Aorta (tissue), 5 donors: ENCODE measurements around the gene SLC18A2. TPM values are rescaled to one million over a fixed set of nuclear protein-coding genes. Genes with fewer than 3 reads are reported as not detected.

Source experiments
- ATAC-seq: fragments of 200-7000 bp; cut with Tn5 transposase; one replicate; pipeline ENCODE4 v1.9.1; 2022; ENCODE audit warnings: moderate library complexity; ENCODE audit not compliant: low FRiP score
- DNase-seq, 2 donors: peaks; one replicate each; pipeline ENCODE4 v3.0.0-alpha.2; 2020
- H3K27ac ChIP-seq, 2 donors: one replicate each; pipeline ENCODE4 v1.5.1; 2013; ENCODE audit warnings: low read length in 2 of 2, mild to moderate bottlenecking in 2 of 2, moderate library complexity in 2 of 2, control low read depth in 1 of 2, inconsistent platforms in 1 of 2, low read depth in 1 of 2
- H3K27me3 ChIP-seq, 2 donors: one replicate each; pipeline ENCODE4 v1.6.1; 2013; ENCODE audit warnings: control low read depth in 1 of 2, low read length in 1 of 2, mild to moderate bottlenecking in 1 of 2, moderate library complexity in 1 of 2; ENCODE audit not compliant: insufficient read depth in 2 of 2, control insufficient read depth in 1 of 2
- H3K36me3 ChIP-seq, 2 donors: one replicate each; pipeline ENCODE4 v1.6.1; 2013; ENCODE audit warnings: control low read depth in 1 of 2, low read length in 1 of 2, mild to moderate bottlenecking in 1 of 2; ENCODE audit not compliant: insufficient read depth in 2 of 2, control insufficient read depth in 1 of 2
- H3K4me1 ChIP-seq, 2 donors: one replicate each; pipeline ENCODE4 v1.6.1; 2013; ENCODE audit warnings: low read length in 2 of 2, control low read depth in 1 of 2, mild to moderate bottlenecking in 1 of 2, moderate library complexity in 1 of 2; ENCODE audit not compliant: insufficient read depth in 2 of 2, control insufficient read depth in 1 of 2
- H3K4me3 ChIP-seq, 2 donors: one replicate each; pipeline ENCODE4 v1.5.1; 2013; ENCODE audit warnings: low read length in 2 of 2, control low read depth in 1 of 2, mild to moderate bottlenecking in 1 of 2
- H3K9me3 ChIP-seq: one replicate; pipeline ENCODE4 v1.6.1; 2013; ENCODE audit warnings: mild to moderate bottlenecking, low read length; ENCODE audit not compliant: control insufficient read depth
- WGBS, 2 donors: extraction: QIAGEN DNeasy Blood & Tissue Kit; methylation state at CpG; one replicate each; pipeline ENCODE4 v1.1.7; 2013; 5-methylcytosine and 5-hydroxymethylcytosine counted together
- intact Hi-C, 2 donors: fragments of 100-400 bp; cut with DNase I; formaldehyde crosslinking; loops; one replicate each; pipeline versions ENCODE4 v1.14.2 to v1.15.0; 2022
- polyA plus RNA-seq, 2 donors: library from polyadenylated mRNA; stranded (reverse); fragments of 200-250 nt; gene quantifications; one replicate each; pipeline ENCODE4 v1.2.3, GENCODE V29; 2013
- total RNA-seq, 2 donors: library from RNA; stranded (reverse); fragmentation: NEBNext Ultra II Directional; extraction: Animal tissue kit (Norgen Biotek cat#: 25700); gene quantifications; one replicate each; pipeline ENCODE4 v1.2.1, GENCODE V29; 2021
- donor health status: healthy with polysubstance abuse.
- donor health status: Bipolar disorder and iron deficiency.
- donor health status: DM: no; HTN: no; CAD: no.
- donor health status: DM: no; HTN: no; CAD: no.
- donor health status: DM: yes; HTN: yes; CAD: no.

Gene SLC18A2
- total and polyA plus RNA-seq, 4 donors, result 0.08 to 2.8 (median 0.32) TPM

- intact Hi-C loops, result no loop called here
- 66 to 73% methylated on average over 9 of the region's 9 CpGs for WGBS, 2 donors
- no peak overlapping the region for H3K4me3 ChIP-seq
These were observed 25.5 kb downstream of the SLC18A2 start for GRCh38 chr10:117266400-117266799.

GRCh38 chr10:117266812-117267211, 25.9 kb downstream of the SLC18A2 start:
- H3K27ac ChIP-seq, result no peak overlapping the region
- no peak overlapping the region for H3K4me3 ChIP-seq
- no peaks in the 10 kb centered on the region for H3K36me3 ChIP-seq
- H3K27me3 ChIP-seq, result no peaks in the 10 kb centered on the region
- 56 to 57% methylated on average over 2 of the region's 2 CpGs for WGBS, 2 donors
- H3K9me3 ChIP-seq, result no peaks in the 10 kb centered on the region
- intact Hi-C loops, result no loop called here
- DNase-seq (no peak), ATAC-seq (no peak)
- no peaks in the 10 kb centered on the region for H3K4me1 ChIP-seq

More at GRCh38 chr10:117266400-117266799, 25.5 kb downstream of the SLC18A2 start:
- no peaks in the 10 kb centered on the region for H3K27me3 ChIP-seq
- H3K9me3 ChIP-seq, result no peaks in the 10 kb centered on the region
- no peaks in the 10 kb centered on the region for H3K36me3 ChIP-seq
- ATAC-seq (no peak), DNase-seq (peak in 1 of 2 donors; percentile 61)
- no peak overlapping the region for H3K27ac ChIP-seq
- H3K4me1 ChIP-seq, result no peaks in the 10 kb centered on the region

GRCh38 chr10:117268258-117268657, 27.3 kb downstream of the SLC18A2 start:
- Histone ChIP-seq H3K36me3 (no peaks in the 10 kb centered on the region), H3K4me1 (no peaks in the 10 kb centered on the region), H3K9me3 (no peaks in the 10 kb centered on the region), H3K27ac (no peak overlapping the region), H3K27me3 (no peaks in the 10 kb centered on the region), H3K4me3 (no peak overlapping the region)
- intact Hi-C loops, result no loop called here
- ATAC-seq (no peak), DNase-seq (peak in 1 of 2 donors; percentile 32)
- WGBS, 2 donors, result 89 to 90% methylated on average over 4 of the region's 4 CpGs

- DNase-seq, result no peak
- Histone ChIP-seq H3K4me1 (no peaks in the 10 kb centered on the region), H3K27ac (no peak overlapping the region), H3K9me3 (no peaks in the 10 kb centered on the region), H3K27me3 (no peaks in the 10 kb centered on the region), H3K36me3 (no peaks in the 10 kb centered on the region), H3K4me3 (no peak overlapping the region)
- intact Hi-C loops, result no loop called here
- WGBS, 2 donors, result 96% methylated on average over 2 of the region's 2 CpGs
- no peak for ATAC-seq
These were observed 28.0 kb downstream of the SLC18A2 start for GRCh38 chr10:117268907-117269306.

GRCh38 chr10:117271427-117271826, 30.5 kb downstream of the SLC18A2 start:
- Histone ChIP-seq H3K27ac (no peak overlapping the region), H3K27me3 (no peaks in the 10 kb centered on the region), H3K36me3 (no peaks in the 10 kb centered on the region), H3K4me1 (no peaks in the 10 kb centered on the region), H3K9me3 (no peaks in the 10 kb centered on the region), H3K4me3 (no peak overlapping the region)
- WGBS, 2 donors, result 75 to 85% methylated on average over 3 of the region's 3 CpGs
- DNase-seq (no peak), ATAC-seq (no peak)
- intact Hi-C loops, result no loop called here

GRCh38 chr10:117272195-117273076, 31.5 kb downstream of the SLC18A2 start:
- ATAC-seq, result no peak
- WGBS, 2 donors, result 68% methylated on average over 13 of the region's 13 CpGs
- H3K4me3 ChIP-seq, result no peak overlapping the region
- H3K4me1 ChIP-seq, result no peaks in the 10 kb centered on the region
- H3K27me3 ChIP-seq, result no peaks in the 10 kb centered on the region
- H3K27ac ChIP-seq, result no peak overlapping the region
- DNase-seq, result peak in 1 of 2 donors; percentile 70
- no peaks in the 10 kb centered on the region for H3K9me3 ChIP-seq
- no peaks in the 10 kb centered on the region for H3K36me3 ChIP-seq
- intact Hi-C loops, result no loop called here

- intact Hi-C loops, result no loop called here
- 94 to 96% methylated on average over 3 of the region's 3 CpGs for WGBS, 2 donors
- Histone ChIP-seq H3K4me1 (no peaks in the 10 kb centered on the region), H3K36me3 (no peaks in the 10 kb centered on the region), H3K9me3 (no peaks in the 10 kb centered on the region), H3K4me3 (no peak overlapping the region), H3K27ac (no peak overlapping the region), H3K27me3 (no peaks in the 10 kb centered on the region)
- ATAC-seq (no peak), DNase-seq (no peak)
These were observed 33.1 kb downstream of the SLC18A2 start for GRCh38 chr10:117273980-117274379.

- intact Hi-C loops, result no loop called here
- Histone ChIP-seq H3K9me3 (no peaks in the 10 kb centered on the region), H3K36me3 (no peaks in the 10 kb centered on the region), H3K4me3 (no peak overlapping the region), H3K4me1 (no peaks in the 10 kb centered on the region), H3K27me3 (no peaks in the 10 kb centered on the region), H3K27ac (no peak overlapping the region)
- ATAC-seq (no peak), DNase-seq (no peak)
- WGBS, 2 donors, result 92 to 95% methylated on average over 5 of the region's 5 CpGs
These were observed 33.6 kb downstream of the SLC18A2 start for GRCh38 chr10:117274509-117274908.

GRCh38 chr10:117275121-117275520, 34.2 kb downstream of the SLC18A2 start:
- DNase-seq (no peak), ATAC-seq (no peak)
- Histone ChIP-seq H3K4me1 (no peaks in the 10 kb centered on the region), H3K27me3 (no peaks in the 10 kb centered on the region), H3K36me3 (no peaks in the 10 kb centered on the region), H3K27ac (no peak overlapping the region), H3K9me3 (no peaks in the 10 kb centered on the region), H3K4me3 (no peak overlapping the region)
- WGBS, 2 donors, result 66% methylated on average over 3 of the region's 3 CpGs
- intact Hi-C loops, result no loop called here
